H1 (cell line): ENCODE data around the gene POLD4. TPM values are rescaled to one million over a fixed set of nuclear protein-coding genes. Genes with fewer than 3 reads are reported as not detected.

Experiments used
- CTCF ChIA-PET: fragments of 300-600 bp; sonication (Branson Sonifier 250); formaldehyde crosslinking; loops from one replicate; lab custom pipeline; 2021; ENCODE audit not compliant: partially characterized antibody; lab: Charles Lee
- POLR2A ChIA-PET: fragments of 300-600 bp; sonication (Branson Sonifier 250); formaldehyde crosslinking; loops from one replicate; lab custom pipeline; 2021; ENCODE audit warnings: inconsistent platforms; ENCODE audit not compliant: partially characterized antibody; lab: Charles Lee
- DNase-seq, 2 experiments: peaks; one replicate each; pipeline versions ENCODE4 v3.0.0 to v3.0.0-alpha.2; 2010 to 2022; ENCODE audit warnings: low spot score in 2 of 2, low read depth in 1 of 2, mixed read lengths in 1 of 2
- FAIRE-seq: peaks from 2 replicates; lab custom pipeline; 2011; peaks lifted over from hg19 to GRCh38; lab: Jason Lieb, UNC
- H2AFZ ChIP-seq: 2 replicates; pipeline ENCODE4 v1.8.1; 2012; ENCODE audit warnings: low read length, inconsistent platforms
- H2AK5ac ChIP-seq: 2 replicates; pipeline ENCODE4 v1.6.1; 2013; ENCODE audit warnings: low read depth, low read length
- H2BK120ac ChIP-seq: replicated peaks from 2 replicates; pipeline ENCODE3; 2013; ENCODE audit warnings: low read depth, low read length, inconsistent platforms
- H2BK12ac ChIP-seq: 2 replicates; pipeline ENCODE4 v1.6.1; 2013; ENCODE audit warnings: low read depth, low read length
- H2BK15ac ChIP-seq: 2 replicates; pipeline ENCODE4 v1.6.1; 2013; ENCODE audit warnings: low read length
- H2BK20ac ChIP-seq: 2 replicates; pipeline ENCODE4 v1.6.1; 2013; ENCODE audit warnings: low read length
- H2BK5ac ChIP-seq: 2 replicates; pipeline ENCODE4 v1.6.1; 2013; ENCODE audit warnings: low read depth, low read length
- H3K14ac ChIP-seq: 2 replicates; pipeline ENCODE4 v1.6.1; 2013; ENCODE audit warnings: inconsistent platforms; ENCODE audit not compliant: insufficient read length
- H3K18ac ChIP-seq: 2 replicates; pipeline ENCODE4 v1.6.1; 2013; ENCODE audit warnings: low read length; ENCODE audit errors: extremely low read depth
- H3K23ac ChIP-seq: 2 replicates; pipeline ENCODE4 v1.6.1; 2013; ENCODE audit warnings: inconsistent platforms; ENCODE audit not compliant: insufficient read length
- H3K23me2 ChIP-seq: 2 replicates; pipeline ENCODE4 v1.6.1; 2013; ENCODE audit warnings: low read depth, low read length
- H3K27ac ChIP-seq: 2 replicates; pipeline ENCODE4 v1.6.1; 2011; ENCODE audit warnings: low read depth, low read length, inconsistent platforms
- H3K27me3 ChIP-seq, 4 experiments: replicated peaks in 1 of 4; 1 replicate in 1 of 4; 2 replicates in 3 of 4; pipeline versions ENCODE4 v1.6.1 to v1.8.1; 2011 to 2013; ENCODE audit warnings: low read length in 3 of 4, mild to moderate bottlenecking in 3 of 4, inconsistent platforms in 2 of 4, mixed read lengths in 2 of 4, moderate library complexity in 1 of 4; ENCODE audit not compliant: control insufficient read depth in 3 of 4, insufficient read depth in 3 of 4; ENCODE audit errors: extremely low read depth in 1 of 4
- H3K36me3 ChIP-seq, 4 experiments: 2 replicates each; pipeline versions ENCODE4 v1.6.1 to v1.8.1; 2011 to 2013; ENCODE audit warnings: mild to moderate bottlenecking in 4 of 4, low read length in 3 of 4, moderate library complexity in 2 of 4, control low read depth in 1 of 4, inconsistent platforms in 1 of 4; ENCODE audit not compliant: insufficient read depth in 4 of 4, control insufficient read depth in 2 of 4
- H3K4ac ChIP-seq: replicated peaks from 2 replicates; pipeline ENCODE3; 2013; ENCODE audit warnings: low read length, low read depth, mixed read lengths, inconsistent platforms; ENCODE audit not compliant: insufficient read length
- H3K4me1 ChIP-seq, 4 experiments: replicated peaks in 1 of 4; 1 replicate in 1 of 4; 2 replicates in 3 of 4; pipeline versions ENCODE4 v1.6.1 to v1.8.1; 2011 to 2013; ENCODE audit warnings: low read length in 3 of 4, inconsistent platforms in 2 of 4, mixed read lengths in 1 of 4; ENCODE audit not compliant: insufficient read depth in 4 of 4, control insufficient read depth in 3 of 4
- H3K4me2 ChIP-seq, 2 experiments: 2 replicates each; pipeline versions ENCODE4 v1.6.1 to v1.8.1; 2011 to 2013; ENCODE audit warnings: low read depth in 2 of 2, low read length in 2 of 2, control low read depth in 1 of 2, inconsistent platforms in 1 of 2, mild to moderate bottlenecking in 1 of 2; ENCODE audit not compliant: insufficient read depth in 1 of 2
- H3K4me3 ChIP-seq, 4 experiments: fragments of 200-600, 300-600 bp in 1 of 4; sonication (generic), shearing (Covaris generic), sonication (Bioruptor Twin) in 1 of 4; 2 replicates each; pipeline versions ENCODE4 v1.5.1 to v1.8.1; 2011 to 2016; ENCODE audit warnings: low read length in 4 of 4, low read depth in 3 of 4, control low read depth in 2 of 4, inconsistent platforms in 2 of 4, mild to moderate bottlenecking in 2 of 4, mixed read lengths in 1 of 4, moderate library complexity in 1 of 4; ENCODE audit not compliant: insufficient read depth in 2 of 4; ENCODE audit errors: extremely low read depth in 1 of 4
- H3K56ac ChIP-seq: replicated peaks from 2 replicates; pipeline ENCODE3; 2013; ENCODE audit warnings: low read depth, mild to moderate bottlenecking, mixed read lengths, low read length, inconsistent platforms; ENCODE audit not compliant: insufficient read length
- H3K79me1 ChIP-seq: 2 replicates; pipeline ENCODE4 v1.6.1; 2013; ENCODE audit warnings: low read depth, low read length, control low read depth
- H3K79me2 ChIP-seq, 2 experiments: 2 replicates each; pipeline versions ENCODE4 v1.6.1 to v1.8.1; 2012 to 2013; ENCODE audit warnings: low read length in 2 of 2, mild to moderate bottlenecking in 2 of 2, inconsistent platforms in 1 of 2; ENCODE audit not compliant: insufficient read depth in 2 of 2, control insufficient read depth in 1 of 2
- H3K9ac ChIP-seq, 4 experiments: replicated peaks in 1 of 4; 1 replicate in 1 of 4; 2 replicates in 3 of 4; pipeline versions ENCODE4 v1.6.1 to v1.8.1; 2011 to 2013; ENCODE audit warnings: low read depth in 3 of 4, low read length in 3 of 4, control low read depth in 2 of 4, mild to moderate bottlenecking in 2 of 4, moderate library complexity in 2 of 4, inconsistent platforms in 1 of 4; ENCODE audit errors: extremely low read depth in 1 of 4
- H3K9me3 ChIP-seq, 2 experiments: 2 replicates each; pipeline versions ENCODE4 v1.6.1 to v1.8.1; 2012 to 2013; ENCODE audit warnings: mild to moderate bottlenecking in 2 of 2, moderate library complexity in 2 of 2, control low read depth in 1 of 2, inconsistent platforms in 1 of 2, low read depth in 1 of 2, low read length in 1 of 2, mixed read lengths in 1 of 2; ENCODE audit not compliant: insufficient read depth in 2 of 2
- H4K20me1 ChIP-seq, 2 experiments: replicated peaks in 1 of 2; 2 replicates each; pipeline versions ENCODE3 to v1.8.1; 2011 to 2013; ENCODE audit warnings: inconsistent platforms in 2 of 2, low read length in 2 of 2, mild to moderate bottlenecking in 1 of 2; ENCODE audit not compliant: insufficient read depth in 2 of 2, control insufficient read depth in 1 of 2
- H4K5ac ChIP-seq: 2 replicates; pipeline ENCODE4 v1.6.1; 2013; ENCODE audit warnings: low read length, low read depth, mixed read lengths, inconsistent platforms; ENCODE audit not compliant: insufficient read length
- H4K8ac ChIP-seq: 2 replicates; pipeline ENCODE4 v1.8.0; 2013; ENCODE audit warnings: mild to moderate bottlenecking, moderate library complexity, low read length, inconsistent platforms; ENCODE audit not compliant: insufficient read depth; ENCODE audit errors: extremely low read depth
- H4K91ac ChIP-seq: replicated peaks from 2 replicates; pipeline ENCODE3; 2013; ENCODE audit warnings: low read length, mixed read lengths, inconsistent platforms; ENCODE audit not compliant: insufficient read length
- BRCA1 ChIP-seq: IDR thresholded peaks from 2 replicates; pipeline ENCODE4 v1.6.1; 2012; ENCODE audit warnings: low read depth, low read length, improper control_type of control experiment
- CBX5 ChIP-seq: fragments of 300-800, 300-1000 bp; sonication (generic); IDR thresholded peaks from 2 replicates; pipeline ENCODE4 v1.7.1; 2016; ENCODE audit warnings: antibody characterized with exemption, low read length, low read depth
- EP300 ChIP-seq, 2 experiments: IDR thresholded peaks; 1 replicate in 1 of 2; 2 replicates in 1 of 2; pipeline ENCODE4 v1.6.1; 2011 to 2012; ENCODE audit warnings: low read depth in 2 of 2, low read length in 2 of 2, mild to moderate bottlenecking in 2 of 2, borderline replicate concordance in 1 of 2, inconsistent platforms in 1 of 2, moderate library complexity in 1 of 2
- GTF2F1 ChIP-seq: IDR thresholded peaks from 2 replicates; pipeline ENCODE4 v1.6.1; 2012; ENCODE audit warnings: low read depth, low read length, improper control_type of control experiment, borderline replicate concordance
- HDAC2 ChIP-seq, 2 experiments: fragments of 300-600 bp in 1 of 2; sonication (generic) in 1 of 2; IDR thresholded peaks; 2 replicates each; pipeline ENCODE4 v1.6.1; 2011 to 2012; ENCODE audit warnings: low read depth in 2 of 2, low read length in 2 of 2, mild to moderate bottlenecking in 2 of 2, moderate library complexity in 2 of 2, borderline replicate concordance in 1 of 2, inconsistent platforms in 1 of 2
- NANOG ChIP-seq: IDR thresholded peaks from 2 replicates; pipeline ENCODE4 v1.6.1; 2011; ENCODE audit warnings: low read length, low read depth, mild to moderate bottlenecking, inconsistent platforms; ENCODE audit not compliant: insufficient read depth, poor library complexity, severe bottlenecking
- SP1 ChIP-seq: IDR thresholded peaks from 2 replicates; pipeline ENCODE4 v1.6.1; 2011; ENCODE audit warnings: low read depth, low read length
- WGBS, 2 experiments: shearing (Covaris generic) in 1 of 2; methylation state at CpG; one replicate each; pipeline versions ENCODE4 v1.1.6 to v1.1.7; 2013 to 2015; ENCODE audit warnings: low lambda C conversion rate in 2 of 2, mixed read lengths in 2 of 2, inconsistent platforms in 1 of 2, low coverage in 1 of 2, missing lambda C conversion rate in 1 of 2; ENCODE audit not compliant: insufficient replicate concordance in 2 of 2, insufficient coverage in 1 of 2, insufficient read length in 1 of 2; ENCODE audit errors: extremely low coverage in 1 of 2, missing lambda C conversion rate in 1 of 2; 5-methylcytosine and 5-hydroxymethylcytosine counted together
- polyA plus RNA-seq, 7 experiments: library from polyadenylated mRNA; depleted of rRNA in 3 of 7; stranded (reverse) in 5 of 7; unstranded in 2 of 7; fragments of >200 nt in 5 of 7; fragments of 200-250 nt in 2 of 7; gene quantifications; 1 replicate in 5 of 7; 2 replicates in 1 of 7; 4 replicates in 1 of 7; pipeline versions ENCODE4 v1.2.1 to v1.2.3, GENCODE V29; 2011 to 2013; ENCODE audit warnings: missing spikeins in 2 of 7, mixed read lengths in 2 of 7
- total RNA-seq: library from RNA; stranded (reverse); fragmentation: NEBNext Ultra II Directional; extraction: Animal tissue kit (Norgen Biotek cat#: 25700); gene quantifications from 2 replicates; pipeline ENCODE4 v1.2.1, GENCODE V29; 2021
- TF ChIP-seq, protein P1 (sequence below): IDR thresholded peaks from 2 replicates; pipeline ENCODE4 v1.6.1; 2012; ENCODE audit warnings: low read length, inconsistent platforms

POLD4 gene
- total and polyA plus RNA-seq, 2 of the 8 experiments (the other 6 are each of a cell fraction or from before 2014, with no cell fraction given) = 21.2 to 46.7 TPM

- Histone ChIP-seq H2BK20ac (no peak overlapping the region), H3K18ac (no peak overlapping the region; the same call in 1 of the 2 replicates), H2AFZ (no peak overlapping the region), H2BK12ac (no peak overlapping the region), H3K9me3 (no peaks in the 10 kb centered on the region), H3K79me2 (no peaks in the 10 kb centered on the region), H3K27me3 (peaks cover 0 to 11% (median 7%) of the 10 kb centered on the region in 4 experiments; a peak in 5 of 7 replicates), H4K8ac (no peak overlapping the region), H3K56ac (no peak overlapping the region), H4K91ac (no peak overlapping the region), H3K36me3 (peaks cover 0 to 14% (median 7%) of the 10 kb centered on the region in 4 experiments; a peak in 3 of 8 replicates), H3K79me1 (no peaks in the 10 kb centered on the region; the same call in 1 of the 2 replicates), H3K4me1 (peaks cover 0 to 20% (median 16%) of the 10 kb centered on the region in 4 experiments; a peak in 5 of 7 replicates), H3K14ac (no peak overlapping the region), H3K23me2 (peaks cover 19% of the 10 kb centered on the region; the same call in 1 of the 2 replicates), H3K23ac (no peak overlapping the region), H2BK15ac (no peak overlapping the region), H3K4me3 (peak overlapping the region in 3 of 4 experiments; percentile 8 to 94 (median 26); a peak in 2 of 8 replicates), H2BK5ac (no peak overlapping the region), H3K4ac (no peak overlapping the region), H2BK120ac (no peak overlapping the region), H4K5ac (no peak overlapping the region), H3K27ac (no peak overlapping the region), H3K9ac (no peak overlapping the region), H3K4me2 (peak overlapping the region; percentile 81 to 85), H2AK5ac (no peak overlapping the region), H4K20me1 (peaks cover 0 to 11% of the 10 kb centered on the region in 2 experiments)
- TF ChIP-seq HDAC2 (IDR thresholded peaks at IDR 0.05; ENCODE audit: borderline replicate concordance in 1 of 2, low read depth in 2 of 2, low read length in 2 of 2) (no peak), BRCA1 (no peak), NANOG (no peak), SP1 (no peak), GTF2F1 (no peak), CBX5 (no peak), EP300 (IDR thresholded peaks at IDR 0.05; ENCODE audit: borderline replicate concordance in 1 of 2, low read depth in 2 of 2, low read length in 2 of 2) (no peak)
- TF ChIP-seq, protein P1, sequence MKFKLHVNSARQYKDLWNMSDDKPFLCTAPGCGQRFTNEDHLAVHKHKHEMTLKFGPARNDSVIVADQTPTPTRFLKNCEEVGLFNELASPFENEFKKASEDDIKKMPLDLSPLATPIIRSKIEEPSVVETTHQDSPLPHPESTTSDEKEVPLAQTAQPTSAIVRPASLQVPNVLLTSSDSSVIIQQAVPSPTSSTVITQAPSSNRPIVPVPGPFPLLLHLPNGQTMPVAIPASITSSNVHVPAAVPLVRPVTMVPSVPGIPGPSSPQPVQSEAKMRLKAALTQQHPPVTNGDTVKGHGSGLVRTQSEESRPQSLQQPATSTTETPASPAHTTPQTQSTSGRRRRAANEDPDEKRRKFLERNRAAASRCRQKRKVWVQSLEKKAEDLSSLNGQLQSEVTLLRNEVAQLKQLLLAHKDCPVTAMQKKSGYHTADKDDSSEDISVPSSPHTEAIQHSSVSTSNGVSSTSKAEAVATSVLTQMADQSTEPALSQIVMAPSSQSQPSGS = no peak
- 95% methylated on average over 18 of the region's 28 CpGs; no CpG with 5 or more reads in 1 of the 2 experiments for WGBS, 2 experiments
- ChIA-PET CTCF (interaction anchor here (1.0 to 4.8 kb wide), 8 partner anchors 10 to 248 kb away, joined by 3 to 33 read pairs (median 5); partner anchors contain the start of gene ANKRD13D), POLR2A (interaction anchor here (0.6 to 9.7 kb wide), 6 partner anchors 10 to 61 kb away, joined by 3 to 106 read pairs (median 7); partner anchors contain the start of gene ANKRD13D)
- FAIRE-seq = no peak
- no peak for DNase-seq
These were observed 51.9 kb downstream of the POLD4 start for GRCh38 chr11:67301313-67301921.
